Measurements from ENCODE around the gene EFCAB9.
A peak's percentile ranks its signal among the peaks of the same experiment; 100 is the strongest.
"Not testable (repeated sequence)": the region's sequence is repeated elsewhere in the genome, so short reads cannot be mapped to it uniquely, and the experiment has no call there.

EFCAB9 gene

DNA sequence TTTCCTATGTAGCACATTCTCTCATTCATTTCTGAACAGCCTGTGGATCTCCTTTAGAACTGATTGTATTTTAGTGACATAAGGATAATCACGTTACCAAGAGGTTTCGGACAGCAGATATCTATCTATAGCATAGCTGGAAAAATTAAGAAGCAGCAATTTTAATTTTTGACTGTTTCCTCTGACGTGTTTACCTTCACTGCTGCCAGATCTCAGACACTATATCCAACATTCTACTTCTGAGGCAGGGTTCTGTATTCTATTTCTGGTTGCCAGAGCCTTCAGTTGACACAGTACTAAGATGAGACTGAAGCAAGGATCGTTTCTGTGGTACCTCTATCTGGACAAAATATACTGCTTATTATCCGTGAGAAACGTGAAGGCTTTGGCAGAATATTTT is at the start of gene EFCAB9:
EFCAB9 (plus strand) TSS at position 301 of the 400 bp plus-strand sequence; CDS start at position 302, 1 bp downstream.
- DNase-seq, result no peak

- no peak for DNase-seq
Observed at GRCh38 chr5:172144291-172144815, 49.6 kb upstream of the EFCAB9 start.

DNA sequence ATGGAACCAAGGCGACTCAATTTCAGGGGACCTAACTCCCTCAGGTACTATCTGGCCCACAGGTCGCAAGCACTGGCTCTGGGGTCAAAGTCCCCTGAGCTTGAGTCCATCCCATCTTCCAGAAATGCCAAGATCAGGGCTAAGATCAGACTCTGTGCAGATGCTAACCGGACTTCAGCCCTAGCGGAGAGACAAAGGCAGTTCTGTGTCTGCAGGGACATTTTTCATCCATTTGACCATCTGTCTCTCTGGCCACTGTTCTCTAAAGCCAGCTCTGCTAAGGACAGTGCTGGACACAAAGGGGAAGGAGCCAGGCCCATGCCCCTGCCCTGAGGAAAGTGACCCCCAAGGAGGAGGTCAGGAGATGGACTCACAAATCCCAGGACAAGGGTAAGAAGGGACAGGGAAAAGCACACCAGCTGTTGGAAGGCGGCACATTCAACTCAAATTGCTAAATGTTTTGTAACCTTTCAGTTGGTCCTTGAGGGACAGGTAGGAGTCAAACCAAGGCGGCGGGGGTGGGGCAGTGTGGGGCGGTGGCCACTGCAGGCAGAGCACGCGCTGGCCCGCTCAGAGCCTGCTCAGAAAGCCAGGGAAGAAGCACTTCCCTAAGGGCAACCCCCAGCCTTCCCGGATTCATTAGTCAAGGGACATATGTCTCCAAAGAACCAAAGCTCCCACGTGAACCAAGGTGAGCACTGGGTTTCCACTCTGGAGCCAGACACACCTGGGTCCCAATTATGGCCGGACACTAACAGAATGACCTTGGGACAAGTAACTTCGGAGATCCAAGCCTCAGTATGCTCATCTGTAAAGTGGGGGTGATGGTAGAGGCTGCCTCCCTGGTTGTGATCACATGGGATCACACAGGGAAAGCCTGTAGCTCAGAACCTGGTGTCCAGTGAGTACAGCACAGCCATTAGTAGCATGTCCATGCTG is 48.8 kb upstream of the EFCAB9 start:
- no peak for DNase-seq

DNA sequence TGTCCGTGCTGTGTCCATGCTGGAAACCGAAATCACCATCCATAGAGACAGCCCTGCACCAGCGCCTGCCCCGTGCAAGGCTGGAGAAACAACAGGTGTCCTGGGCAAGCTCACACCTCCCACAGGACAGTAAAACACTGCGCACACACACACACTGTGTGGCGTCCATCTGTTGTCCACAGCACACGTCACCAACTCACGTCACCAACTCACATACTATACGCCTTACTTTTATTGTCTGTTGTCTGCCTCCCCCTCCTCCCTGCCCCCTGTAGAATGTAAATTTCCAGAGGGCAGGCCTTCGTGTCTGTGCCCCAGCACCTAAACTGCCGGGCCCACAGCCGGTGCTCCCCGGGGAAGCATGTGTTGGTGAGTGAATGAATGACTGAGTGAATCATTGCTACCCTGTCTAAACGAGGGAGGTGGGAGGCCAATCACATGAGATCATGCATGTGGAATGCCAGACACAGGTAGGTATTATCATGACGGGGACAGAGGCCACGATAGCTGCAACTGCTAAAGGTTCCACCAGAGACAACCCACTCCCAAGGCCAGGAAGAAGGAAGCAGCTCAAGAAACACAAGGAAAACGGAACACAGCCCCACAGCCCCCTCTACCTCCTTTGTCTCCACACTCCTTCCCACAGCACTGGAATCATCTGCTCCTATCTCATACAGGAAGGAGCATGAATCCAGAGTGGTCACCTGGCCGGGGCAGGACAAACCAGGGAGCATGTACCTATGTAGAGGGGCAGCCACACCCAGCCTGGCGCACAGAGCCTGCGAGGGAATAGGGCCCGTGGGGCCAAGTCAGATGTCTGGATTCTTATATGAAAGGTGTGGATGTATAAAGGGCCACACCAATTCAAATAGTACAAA is 47.9 kb upstream of the EFCAB9 start:
- DNase-seq, result no peak

- no peak for DNase-seq
Observed at GRCh38 chr5:172146748-172147092, 47.3 kb upstream of the EFCAB9 start.

DNA sequence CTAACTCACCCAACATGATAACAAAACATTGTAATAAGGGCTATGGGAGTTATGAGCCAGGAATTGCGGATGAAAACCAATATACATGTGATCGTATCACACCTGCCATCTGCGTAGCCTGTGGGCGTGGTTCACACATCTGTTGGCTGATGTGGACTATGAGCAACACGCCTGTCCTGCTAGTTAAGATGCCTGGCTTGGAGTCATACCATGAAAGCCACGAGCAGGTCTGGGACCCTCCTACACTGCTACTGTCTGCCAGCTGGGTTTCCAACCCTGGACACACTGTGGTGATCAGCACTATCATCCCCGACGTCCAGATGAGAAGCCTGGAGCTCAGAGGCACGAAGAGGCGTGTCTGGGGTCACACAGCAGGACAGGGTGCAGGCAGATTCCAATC is 46.1 kb upstream of the EFCAB9 start:
- no peak for DNase-seq

GRCh38 chr5:172148381-172148780 is 45.6 kb upstream of the EFCAB9 start:
- DNase-seq, result no peak

DNA sequence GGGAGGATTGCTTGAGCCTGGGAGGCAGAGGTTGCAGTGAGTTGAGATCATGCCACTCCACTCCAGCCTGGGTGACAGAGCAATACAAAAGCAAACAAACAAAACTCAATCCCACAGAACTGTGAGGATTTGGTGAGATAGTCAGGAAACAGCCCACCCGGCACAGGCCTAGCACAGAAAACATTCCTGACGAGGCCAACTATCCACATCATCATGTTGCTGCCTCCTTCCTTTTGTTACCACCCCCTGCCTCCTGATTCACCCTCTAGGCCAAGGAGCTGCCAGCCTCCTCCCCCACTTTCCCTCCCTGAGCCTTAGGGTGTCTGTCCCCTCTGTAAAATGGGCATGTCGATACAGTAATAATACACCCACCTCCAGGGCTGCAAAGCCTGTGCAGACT is 44.9 kb upstream of the EFCAB9 start:
- DNase-seq, result peak; percentile 41

- DNase-seq, result not testable (repeated sequence)
Observed at GRCh38 chr5:172149481-172149880, 44.5 kb upstream of the EFCAB9 start.

GRCh38 chr5:172150514-172151425 is 43.2 kb upstream of the EFCAB9 start:
- DNase-seq, result no peak

GRCh38 chr5:172151661-172152210 is 42.2 kb upstream of the EFCAB9 start:
- no peak for DNase-seq

DNA sequence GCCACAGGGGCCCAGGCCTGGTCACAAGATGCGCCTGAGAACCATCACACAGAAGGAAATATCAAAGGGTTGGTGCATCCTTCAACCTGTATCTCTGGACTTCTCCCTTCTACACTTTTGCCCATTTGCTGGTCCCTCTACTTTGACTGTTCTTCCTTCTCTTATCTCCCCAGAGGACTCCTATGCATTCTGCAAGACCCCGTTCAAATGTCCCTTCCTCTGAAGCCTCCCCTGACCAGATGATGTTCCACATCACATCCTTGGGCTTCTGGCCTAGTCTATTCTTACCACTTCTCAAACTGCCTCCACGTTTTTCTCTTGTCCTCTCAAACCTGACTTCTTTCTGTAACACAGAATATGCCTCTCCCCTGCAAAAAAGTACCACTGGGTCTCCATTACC is 40.3 kb upstream of the EFCAB9 start:
- DNase-seq, result no peak

DNA sequence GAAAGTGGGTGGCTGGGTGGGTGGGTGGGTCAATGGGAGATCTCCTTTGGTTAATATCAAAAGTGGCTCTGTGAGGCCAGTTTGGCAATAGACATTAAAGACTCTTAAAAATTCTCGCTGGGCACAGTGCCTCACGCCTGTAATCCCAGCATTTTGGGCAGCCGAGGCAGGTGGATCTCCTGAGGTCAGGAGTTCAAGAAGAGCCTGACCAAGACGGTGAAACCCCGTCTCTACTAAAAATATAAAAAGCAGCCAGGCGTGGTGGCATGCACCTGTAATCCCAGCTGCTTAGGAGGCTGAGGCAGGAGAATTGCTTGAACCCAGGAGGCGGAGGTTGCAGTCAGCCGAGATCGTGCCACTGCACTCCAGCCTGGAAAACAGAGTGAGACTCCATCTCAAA is 38.9 kb upstream of the EFCAB9 start:
- not testable (repeated sequence) for DNase-seq

- DNase-seq, result no peak
Observed at GRCh38 chr5:172156541-172156994, 37.4 kb upstream of the EFCAB9 start.

- DNase-seq, result no peak
Observed at GRCh38 chr5:172159016-172159415, 35.0 kb upstream of the EFCAB9 start.

DNA sequence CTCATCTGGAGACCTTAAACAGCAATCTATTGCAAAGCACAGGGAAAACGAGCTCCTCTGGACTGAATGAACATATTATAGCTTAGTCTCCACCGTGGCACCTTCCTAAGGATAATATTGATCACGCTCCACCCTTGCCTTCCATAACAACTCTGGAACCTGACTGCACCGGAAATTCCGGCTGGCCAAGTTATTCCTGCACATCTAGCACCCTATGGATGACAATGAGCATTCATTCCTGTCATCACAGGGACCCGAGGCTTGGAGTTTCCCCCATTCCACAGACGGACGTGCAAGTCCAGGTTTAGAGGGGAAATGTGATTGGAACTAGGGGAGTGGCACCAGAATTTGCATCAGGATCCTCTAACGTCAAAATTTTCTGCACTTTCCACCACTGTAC is 33.5 kb upstream of the EFCAB9 start:
- no peak for DNase-seq

GRCh38 chr5:172162323-172162986 is 31.5 kb upstream of the EFCAB9 start:
- peak; percentile 4 for DNase-seq

- no peak for DNase-seq
Observed at GRCh38 chr5:172162987-172163343, 31.0 kb upstream of the EFCAB9 start.

GRCh38 chr5:172163346-172163745 is 30.6 kb upstream of the EFCAB9 start:
- DNase-seq, result no peak

GRCh38 chr5:172164769-172165212 is 29.2 kb upstream of the EFCAB9 start:
- DNase-seq, result no peak

- DNase-seq, result no peak
Observed at GRCh38 chr5:172165465-172165864, 28.5 kb upstream of the EFCAB9 start.
